Measurements from ENCODE around the gene EIF4H. TPM values are rescaled to one million over a fixed set of nuclear protein-coding genes. Genes with fewer than 3 reads are reported as not detected.

Gene EIF4H
- total and polyA plus RNA-seq, 3 donors from 2014 or later: 142 to 217 (median 157) TPM

GRCh38 chr7:74134117-74134620 lies 40.0 kb upstream of the EIF4H start:
- H3K4me1 ChIP-seq: no peaks in the 10 kb centered on the region
- no peaks in the 10 kb centered on the region for H3K27me3 ChIP-seq
- WGBS, 2 donors: 84 to 90% methylated on average over 8 of the region's 8 CpGs
- intact Hi-C loops (cut with DNase I; ENCODE audit: low total_unique reads): no loop called here
- H3K36me3 ChIP-seq (ENCODE audit: low read depth, missing control alignments): no peaks in the 10 kb centered on the region
- no peaks in the 10 kb centered on the region for H3K9me3 ChIP-seq
- no peak for DNase-seq
- no peak overlapping the region for H3K27ac ChIP-seq
- TF ChIP-seq CTCF (IDR thresholded peaks at IDR 0.05) (no peak), POLR2A (IDR thresholded peaks at IDR 0.05) (no peak)
- H3K4me3 ChIP-seq: no peak overlapping the region

- H3K9me3 ChIP-seq: no peaks in the 10 kb centered on the region
- WGBS, 2 donors: 75 to 84% methylated on average over 12 of the region's 12 CpGs
Measured at GRCh38 chr7:74138334-74138867, 35.8 kb upstream of the EIF4H start.

GRCh38 chr7:74138945-74139843 lies 35.0 kb upstream of the EIF4H start:
- no peak for DNase-seq
- Histone ChIP-seq H3K9me3 (no peaks in the 10 kb centered on the region), H3K4me3 (no peak overlapping the region), H3K4me1 (no peaks in the 10 kb centered on the region), H3K27ac (no peak overlapping the region), H3K27me3 (no peaks in the 10 kb centered on the region), H3K36me3 (ENCODE audit: low read depth, missing control alignments) (no peaks in the 10 kb centered on the region)
- TF ChIP-seq CTCF (IDR thresholded peaks at IDR 0.05) (no peak), POLR2A (IDR thresholded peaks at IDR 0.05) (no peak)
- intact Hi-C loops (cut with DNase I; ENCODE audit: low total_unique reads): no loop called here
- WGBS, 2 donors: 87 to 92% methylated on average over 16 of the region's 16 CpGs

More at GRCh38 chr7:74138334-74138867, 35.8 kb upstream of the EIF4H start:
- Histone ChIP-seq H3K27ac (no peak overlapping the region), H3K4me1 (no peaks in the 10 kb centered on the region), H3K4me3 (no peak overlapping the region), H3K36me3 (ENCODE audit: low read depth, missing control alignments) (no peaks in the 10 kb centered on the region), H3K27me3 (no peaks in the 10 kb centered on the region)
- intact Hi-C loops (cut with DNase I; ENCODE audit: low total_unique reads): no loop called here
- TF ChIP-seq CTCF (IDR thresholded peaks at IDR 0.05) (no peak), POLR2A (IDR thresholded peaks at IDR 0.05) (no peak)
- DNase-seq: no peak

- H3K27me3 ChIP-seq: no peaks in the 10 kb centered on the region
- H3K36me3 ChIP-seq (ENCODE audit: low read depth, missing control alignments): no peaks in the 10 kb centered on the region
- TF ChIP-seq CTCF (IDR thresholded peaks at IDR 0.05) (no peak), POLR2A (IDR thresholded peaks at IDR 0.05) (no peak)
- H3K4me1 ChIP-seq: no peaks in the 10 kb centered on the region
- DNase-seq: no peak
- intact Hi-C loops (cut with DNase I; ENCODE audit: low total_unique reads): no loop called here
- no peak overlapping the region for H3K27ac ChIP-seq
- no peak overlapping the region for H3K4me3 ChIP-seq
- 84 to 90% methylated on average over 1 of the region's 1 CpG for WGBS, 2 donors
- no peaks in the 10 kb centered on the region for H3K9me3 ChIP-seq
Measured at GRCh38 chr7:74141705-74142104, 32.5 kb upstream of the EIF4H start.
